Measurements from ENCODE around the gene LRRC14B.
"Not testable (repeated sequence)": the region's sequence is repeated elsewhere in the genome, so short reads cannot be mapped to it uniquely, and the experiment has no call there.

The LRRC14B gene

GRCh38 chr5:160921-161802 lies 30.1 kb upstream of the LRRC14B start:
- DNase-seq (ENCODE audit: low read depth, low spot score) = no peak
- no peak for TF ChIP-seq ZNF274 (IDR thresholded peaks at IDR 0.05; ENCODE audit: low read depth, low read length)
- TF ChIP-seq YY1 (IDR thresholded peaks at IDR 0.05; ENCODE audit: insufficient read depth, insufficient read length) = no peak
- TF ChIP-seq SUZ12 (IDR thresholded peaks at IDR 0.05; ENCODE audit: extremely low read depth, insufficient read depth, insufficient read length) = no peak
- Histone ChIP-seq H3K27me3 (ENCODE audit: insufficient read depth, insufficient read length) (no peaks in the 10 kb centered on the region), H3K4me1 (ENCODE audit: insufficient read depth, insufficient read length) (no peaks in the 10 kb centered on the region), H3K9ac (ENCODE audit: insufficient read length, low read depth) (no peak overlapping the region), H3K4me3 (ENCODE audit: insufficient read length, low read depth) (no peak overlapping the region), H3K9me3 (ENCODE audit: insufficient read depth, low read length) (no peaks in the 10 kb centered on the region; the same call in 1 of the 2 replicates), H3K36me3 (ENCODE audit: insufficient read depth, insufficient read length, low read length) (peaks cover 63% of the 10 kb centered on the region)

DNA sequence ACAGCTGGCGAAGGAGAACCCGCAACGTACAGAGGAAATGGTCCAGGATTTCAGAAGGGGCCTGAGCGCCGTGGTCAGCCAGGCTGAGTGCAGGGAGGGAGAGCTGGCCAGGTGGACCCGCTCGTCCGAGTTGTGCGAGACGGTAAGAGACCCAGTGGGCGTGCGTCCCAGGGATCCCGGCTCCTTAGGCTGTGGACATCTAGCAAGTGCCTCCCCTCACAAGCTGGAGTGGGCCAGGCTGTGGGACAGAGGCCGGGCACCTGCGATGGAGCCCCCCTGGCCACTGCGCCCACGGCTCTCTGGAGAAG lies 29.5 kb upstream of the LRRC14B start:
- Histone ChIP-seq H3K27me3 (ENCODE audit: insufficient read depth, insufficient read length) (no peaks in the 10 kb centered on the region), H3K36me3 (ENCODE audit: insufficient read depth, insufficient read length, low read length) (peaks cover 57% of the 10 kb centered on the region)
- no peak for DNase-seq (ENCODE audit: low read depth, low spot score)

DNA sequence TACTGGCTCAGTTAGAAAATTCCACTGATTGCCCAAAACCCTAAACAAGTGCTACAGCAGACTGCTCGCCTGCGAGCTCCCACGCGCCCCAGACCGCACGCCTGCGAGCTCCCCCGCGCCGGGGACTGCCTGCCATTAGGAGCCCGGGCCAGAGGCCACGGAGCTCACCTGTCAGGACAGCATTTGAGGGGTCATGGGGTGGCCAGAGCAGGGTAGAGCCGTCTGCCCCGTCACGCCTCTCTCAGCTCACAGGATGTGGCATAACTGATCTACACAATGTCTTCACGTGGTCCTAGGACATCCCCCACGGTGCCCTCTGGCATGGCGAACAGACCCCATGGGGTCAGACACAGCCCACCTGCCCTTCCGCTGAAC lies 29.1 kb upstream of the LRRC14B start:
- H3K36me3 ChIP-seq (ENCODE audit: insufficient read depth, insufficient read length, low read length) = peaks cover 55% of the 10 kb centered on the region

More for the DNA sequence above, 29.5 kb upstream of the LRRC14B start:
- no peaks in the 10 kb centered on the region for H3K4me1 ChIP-seq (ENCODE audit: insufficient read depth, insufficient read length)
- no peak overlapping the region for H3K9ac ChIP-seq (ENCODE audit: insufficient read length, low read depth)
- TF ChIP-seq SUZ12 (IDR thresholded peaks at IDR 0.05; ENCODE audit: extremely low read depth, insufficient read depth, insufficient read length) (no peak), ZNF274 (IDR thresholded peaks at IDR 0.05; ENCODE audit: low read depth, low read length) (no peak), YY1 (IDR thresholded peaks at IDR 0.05; ENCODE audit: insufficient read depth, insufficient read length) (no peak)
- H3K4me3 ChIP-seq (ENCODE audit: insufficient read length, low read depth) = no peak overlapping the region
- no peaks in the 10 kb centered on the region; the same call in 1 of the 2 replicates for H3K9me3 ChIP-seq (ENCODE audit: insufficient read depth, low read length)

GRCh38 chr5:162565-163337 lies 28.5 kb upstream of the LRRC14B start:
- Histone ChIP-seq H3K4me3 (ENCODE audit: insufficient read length, low read depth) (no peak overlapping the region), H3K27me3 (ENCODE audit: insufficient read depth, insufficient read length) (no peaks in the 10 kb centered on the region), H3K4me1 (ENCODE audit: insufficient read depth, insufficient read length) (no peaks in the 10 kb centered on the region), H3K36me3 (ENCODE audit: insufficient read depth, insufficient read length, low read length) (peaks cover 50% of the 10 kb centered on the region), H3K9ac (ENCODE audit: insufficient read length, low read depth) (no peak overlapping the region), H3K9me3 (ENCODE audit: insufficient read depth, low read length) (no peaks in the 10 kb centered on the region; the same call in 1 of the 2 replicates)
- DNase-seq (ENCODE audit: low read depth, low spot score) = no peak
- no peak for TF ChIP-seq ZNF274 (IDR thresholded peaks at IDR 0.05; ENCODE audit: low read depth, low read length)
- no peak for TF ChIP-seq SUZ12 (IDR thresholded peaks at IDR 0.05; ENCODE audit: extremely low read depth, insufficient read depth, insufficient read length)
- TF ChIP-seq YY1 (IDR thresholded peaks at IDR 0.05; ENCODE audit: insufficient read depth, insufficient read length) = no peak

More for the DNA sequence above, 29.1 kb upstream of the LRRC14B start:
- H3K4me3 ChIP-seq (ENCODE audit: insufficient read length, low read depth) = no peak overlapping the region
- no peak overlapping the region for H3K9ac ChIP-seq (ENCODE audit: insufficient read length, low read depth)
- H3K9me3 ChIP-seq (ENCODE audit: insufficient read depth, low read length) = no peaks in the 10 kb centered on the region; the same call in 1 of the 2 replicates
- no peak for DNase-seq (ENCODE audit: low read depth, low spot score)
- no peaks in the 10 kb centered on the region for H3K27me3 ChIP-seq (ENCODE audit: insufficient read depth, insufficient read length)
- no peak for TF ChIP-seq YY1 (IDR thresholded peaks at IDR 0.05; ENCODE audit: insufficient read depth, insufficient read length)
- no peak for TF ChIP-seq SUZ12 (IDR thresholded peaks at IDR 0.05; ENCODE audit: extremely low read depth, insufficient read depth, insufficient read length)
- TF ChIP-seq ZNF274 (IDR thresholded peaks at IDR 0.05; ENCODE audit: low read depth, low read length) = no peak
- H3K4me1 ChIP-seq (ENCODE audit: insufficient read depth, insufficient read length) = no peaks in the 10 kb centered on the region

DNA sequence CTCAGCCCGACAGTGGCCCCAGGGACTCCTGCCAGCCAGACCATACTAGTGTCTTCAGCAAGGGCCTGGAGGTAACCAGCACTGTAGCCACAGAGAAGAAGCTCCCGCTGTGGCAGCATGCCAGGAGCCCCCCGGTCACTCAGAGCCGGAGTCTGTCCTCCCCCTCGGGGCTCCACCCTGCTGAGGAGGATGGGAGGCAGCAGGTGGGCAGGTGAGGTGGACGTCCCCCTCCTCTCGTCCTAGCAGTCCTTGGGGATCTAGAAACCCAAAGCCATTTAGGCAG lies 28.0 kb upstream of the LRRC14B start:
- DNase-seq (ENCODE audit: low read depth, low spot score) = no peak
- no peaks in the 10 kb centered on the region for H3K27me3 ChIP-seq (ENCODE audit: insufficient read depth, insufficient read length)
- H3K9me3 ChIP-seq (ENCODE audit: insufficient read depth, low read length) = no peaks in the 10 kb centered on the region; the same call in 1 of the 2 replicates
- H3K36me3 ChIP-seq (ENCODE audit: insufficient read depth, insufficient read length, low read length) = peaks cover 45% of the 10 kb centered on the region
- TF ChIP-seq YY1 (IDR thresholded peaks at IDR 0.05; ENCODE audit: insufficient read depth, insufficient read length) (no peak), ZNF274 (IDR thresholded peaks at IDR 0.05; ENCODE audit: low read depth, low read length) (no peak), SUZ12 (IDR thresholded peaks at IDR 0.05; ENCODE audit: extremely low read depth, insufficient read depth, insufficient read length) (no peak)
- no peak overlapping the region for H3K4me3 ChIP-seq (ENCODE audit: insufficient read length, low read depth)
- H3K4me1 ChIP-seq (ENCODE audit: insufficient read depth, insufficient read length) = peaks cover 3% of the 10 kb centered on the region
- no peak overlapping the region for H3K9ac ChIP-seq (ENCODE audit: insufficient read length, low read depth)

DNA sequence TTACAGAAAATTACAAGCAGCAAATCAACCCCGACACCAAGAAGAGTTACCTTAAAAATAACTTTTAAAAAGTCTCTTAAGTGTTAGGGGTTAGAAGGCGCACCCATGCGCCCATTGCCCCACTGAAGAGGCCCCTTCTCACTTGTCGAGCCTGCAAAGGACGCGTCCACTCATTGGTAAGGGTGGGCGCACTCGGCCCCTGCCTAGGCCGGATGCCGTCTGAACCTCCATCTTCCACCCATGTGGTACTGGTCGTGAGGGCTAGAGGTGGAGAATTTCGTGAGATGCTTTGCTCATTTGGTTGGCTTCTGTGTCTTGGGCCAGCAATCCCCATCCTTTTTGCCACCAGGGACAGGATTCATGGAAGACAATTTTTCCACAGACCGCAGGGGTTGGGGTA lies 27.5 kb upstream of the LRRC14B start:
- no peak for TF ChIP-seq ZNF274 (IDR thresholded peaks at IDR 0.05; ENCODE audit: low read depth, low read length)
- TF ChIP-seq SUZ12 (IDR thresholded peaks at IDR 0.05; ENCODE audit: extremely low read depth, insufficient read depth, insufficient read length) = no peak
- no peak for TF ChIP-seq YY1 (IDR thresholded peaks at IDR 0.05; ENCODE audit: insufficient read depth, insufficient read length)
- DNase-seq (ENCODE audit: low read depth, low spot score) = no peak
- peaks cover 3% of the 10 kb centered on the region for H3K4me1 ChIP-seq (ENCODE audit: insufficient read depth, insufficient read length)
- H3K36me3 ChIP-seq (ENCODE audit: insufficient read depth, insufficient read length, low read length) = peaks cover 44% of the 10 kb centered on the region
- no peak overlapping the region for H3K9ac ChIP-seq (ENCODE audit: insufficient read length, low read depth)
- H3K9me3 ChIP-seq (ENCODE audit: insufficient read depth, low read length) = no peaks in the 10 kb centered on the region; the same call in 1 of the 2 replicates
- H3K27me3 ChIP-seq (ENCODE audit: insufficient read depth, insufficient read length) = no peaks in the 10 kb centered on the region
- no peak overlapping the region for H3K4me3 ChIP-seq (ENCODE audit: insufficient read length, low read depth)

DNA sequence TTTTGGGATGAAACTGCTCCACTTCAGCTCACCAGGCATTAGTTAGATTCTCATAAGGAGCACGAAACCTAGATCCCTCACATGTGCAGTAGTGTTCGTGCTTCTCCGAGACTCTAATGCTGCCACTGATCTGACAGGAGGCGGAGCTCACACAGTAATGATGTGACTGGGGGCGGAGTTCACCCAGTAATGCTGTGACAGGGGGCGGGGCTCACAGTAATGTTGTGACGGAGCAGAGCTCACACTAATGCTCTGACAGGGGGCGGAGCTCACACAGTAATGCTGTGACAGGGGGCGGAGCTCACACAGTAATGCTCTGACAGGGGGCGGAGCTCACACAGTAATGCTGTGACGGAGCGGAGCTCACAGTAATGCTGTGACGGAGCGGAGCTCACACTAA lies 27.1 kb upstream of the LRRC14B start:
- H3K27me3 ChIP-seq (ENCODE audit: insufficient read depth, insufficient read length) = no peaks in the 10 kb centered on the region

DNA sequence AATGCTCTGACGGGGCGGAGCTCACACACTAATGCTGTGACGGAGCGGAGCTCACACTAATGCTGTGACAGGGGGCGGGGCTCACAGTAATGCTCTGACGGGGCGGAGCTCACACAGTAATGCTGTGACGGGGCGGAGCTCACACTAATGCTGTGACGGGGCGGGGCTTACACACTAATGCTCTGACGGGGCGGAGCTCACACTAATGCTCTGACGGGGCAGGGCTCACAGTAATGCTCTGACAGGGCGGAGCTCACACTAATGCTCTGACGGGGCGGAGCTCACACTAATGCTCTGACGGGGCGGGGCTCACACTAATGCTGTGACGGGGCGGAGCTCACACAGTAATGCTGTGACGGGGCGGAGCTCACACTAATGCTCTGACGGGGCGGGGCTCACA lies 26.5 kb upstream of the LRRC14B start:
- H3K4me1 ChIP-seq (ENCODE audit: insufficient read depth, insufficient read length); H3K9ac ChIP-seq (ENCODE audit: insufficient read length, low read depth); H3K9me3 ChIP-seq (ENCODE audit: insufficient read depth, low read length); DNase-seq (ENCODE audit: low read depth, low spot score); H3K4me3 ChIP-seq (ENCODE audit: insufficient read length, low read depth); H3K27me3 ChIP-seq (ENCODE audit: insufficient read depth, insufficient read length): not testable (repeated sequence)
- H3K36me3 ChIP-seq (ENCODE audit: insufficient read depth, insufficient read length, low read length) = peaks cover 42% of the 10 kb centered on the region

More for the DNA sequence above, 27.1 kb upstream of the LRRC14B start:
- Histone ChIP-seq H3K36me3 (ENCODE audit: insufficient read depth, insufficient read length, low read length) (peaks cover 41% of the 10 kb centered on the region), H3K4me1 (ENCODE audit: insufficient read depth, insufficient read length) (peaks cover 3% of the 10 kb centered on the region), H3K9ac (ENCODE audit: insufficient read length, low read depth) (no peak overlapping the region), H3K4me3 (ENCODE audit: insufficient read length, low read depth) (no peak overlapping the region), H3K9me3 (ENCODE audit: insufficient read depth, low read length) (no peaks in the 10 kb centered on the region; the same call in 1 of the 2 replicates)
- no peak for TF ChIP-seq ZNF274 (IDR thresholded peaks at IDR 0.05; ENCODE audit: low read depth, low read length)
- TF ChIP-seq YY1 (IDR thresholded peaks at IDR 0.05; ENCODE audit: insufficient read depth, insufficient read length) = no peak
- TF ChIP-seq SUZ12 (IDR thresholded peaks at IDR 0.05; ENCODE audit: extremely low read depth, insufficient read depth, insufficient read length) = no peak
- no peak for DNase-seq (ENCODE audit: low read depth, low spot score)

Measured in NT2/D1 (cell line).